ENCODE data around the gene OR2D2.

- no peak for TF ChIP-seq ZNF565 (CRISPR knock-in tag; conservative IDR thresholded peaks at IDR 0.05; ENCODE audit: low read depth)
- TF ChIP-seq BACH2 (CRISPR knock-in tag; IDR thresholded peaks at IDR 0.05; ENCODE audit: borderline replicate concordance) = no peak
- no peak for TF ChIP-seq PPARA (CRISPR knock-in tag; IDR thresholded peaks at IDR 0.05; ENCODE audit: borderline replicate concordance)
- TF ChIP-seq ZFP30 (CRISPR knock-in tag; IDR thresholded peaks at IDR 0.05) = no peak
- no peak for TF ChIP-seq ZNF70 (CRISPR knock-in tag; IDR thresholded peaks at IDR 0.05)
These were observed 8.2 kb upstream of the OR2D2 start for GRCh38 chr11:6900327-6900999.
